GM21447 (cell line): ENCODE results near the gene MLC1.

Experiments used
- ATAC-seq: cut with Tn5 transposase; IDR thresholded peaks from one replicate; pipeline ENCODE4 v1.9.1; 2021; ENCODE audit not compliant: unreplicated experiment

MLC1 gene

GRCh38 chr22:50085211-50085972 lies at the start of gene MLC1:
Gene MLC1 (minus strand): TSS chr22:50085426. CDS start chr22:50084902, 524 bp downstream.
- ATAC-seq: no peak

GRCh38 chr22:50134481-50134880 lies 49.3 kb upstream of the MLC1 start:
- ATAC-seq: no peak

GRCh38 chr22:50131894-50132293 lies 46.7 kb upstream of the MLC1 start:
- no peak for ATAC-seq

GRCh38 chr22:50129121-50129736 lies 44.0 kb upstream of the MLC1 start:
- no peak for ATAC-seq

- no peak for ATAC-seq
Observed at GRCh38 chr22:50125029-50125428, 39.8 kb upstream of the MLC1 start.

- ATAC-seq: no peak
Observed at GRCh38 chr22:50123119-50123518, 37.9 kb upstream of the MLC1 start.

- no peak for ATAC-seq
Observed at GRCh38 chr22:50121202-50121740, 36.0 kb upstream of the MLC1 start.

- no peak for ATAC-seq
Observed at GRCh38 chr22:50119768-50120251, 34.6 kb upstream of the MLC1 start.

- no peak for ATAC-seq
Observed at GRCh38 chr22:50119169-50119767, 34.0 kb upstream of the MLC1 start.

- no peak for ATAC-seq
Observed at GRCh38 chr22:50118557-50119168, 33.4 kb upstream of the MLC1 start.

GRCh38 chr22:50118129-50118528 lies 32.9 kb upstream of the MLC1 start:
- no peak for ATAC-seq

GRCh38 chr22:50117168-50117762 lies 32.0 kb upstream of the MLC1 start:
- ATAC-seq: no peak

- ATAC-seq: no peak
Observed at GRCh38 chr22:50115693-50116092, 30.5 kb upstream of the MLC1 start.

- no peak for ATAC-seq
Observed at GRCh38 chr22:50114221-50115021, 29.2 kb upstream of the MLC1 start.

GRCh38 chr22:50112151-50113118 lies 27.2 kb upstream of the MLC1 start:
- ATAC-seq: no peak

- ATAC-seq: no peak
Observed at GRCh38 chr22:50111056-50111455, 25.8 kb upstream of the MLC1 start.

- ATAC-seq: no peak
Observed at GRCh38 chr22:50107529-50107928, 22.3 kb upstream of the MLC1 start.

- ATAC-seq: no peak
Observed at GRCh38 chr22:50105208-50106100, 20.2 kb upstream of the MLC1 start.
